PC-9 (cell line): Measurements from ENCODE around the gene SRSF3. TPM values are rescaled to one million over a fixed set of nuclear protein-coding genes. Genes with fewer than 3 reads are reported as not detected.

Source experiments
- BruUV-seq: library from RNA; stranded (reverse); fragments of 400-500 nt; replicated peaks from 2 replicates; lab custom pipeline; 2021; lab: Mats Ljungman, UMichigan
- CTCF ChIA-PET: fragments of 300-600 bp; sonication (Branson Sonifier 250); formaldehyde crosslinking; loops from one replicate; lab custom pipeline; 2022; ENCODE audit warnings: antibody characterized with exemption; lab: Charles Lee
- POLR2A ChIA-PET: fragments of 300-600 bp; sonication (Branson Sonifier 250); formaldehyde crosslinking; loops from one replicate; lab custom pipeline; 2022; ENCODE audit warnings: antibody characterized with exemption; ENCODE audit not compliant: unreplicated experiment; lab: Charles Lee
- DNase-seq, 2 experiments: peaks; one replicate each; pipeline versions ENCODE4 v3.0.0 to v3.0.0-alpha.2; 2015 to 2022; ENCODE audit warnings: mixed read lengths in 1 of 2
- H2AFZ ChIP-seq: fragments of 200-600 bp; sonication (generic); 2 replicates; pipeline ENCODE4 v1.8.1; 2017; ENCODE audit warnings: antibody characterized with exemption
- H3F3A ChIP-seq: fragments of 200-600 bp; sonication (generic); 2 replicates; pipeline ENCODE4 v1.8.1; 2017; ENCODE audit warnings: antibody characterized with exemption, mild to moderate bottlenecking, low read depth; ENCODE audit not compliant: insufficient read depth
- H3K27ac ChIP-seq: fragments of 200-600 bp; sonication (generic); 2 replicates; pipeline ENCODE4 v1.6.1; 2016; ENCODE audit warnings: mixed run types
- H3K27me3 ChIP-seq: fragments of 200-600 bp; sonication (generic); 2 replicates; pipeline ENCODE4 v1.6.1; 2016; ENCODE audit warnings: low read depth, mixed run types; ENCODE audit not compliant: insufficient read depth
- H3K36me3 ChIP-seq: fragments of 200-600 bp; sonication (generic); 2 replicates; pipeline ENCODE4 v1.6.1; 2016; ENCODE audit warnings: low read depth, mixed run types
- H3K4me1 ChIP-seq: fragments of 200-600 bp; sonication (generic); replicated peaks from 2 replicates; pipeline ENCODE4 v1.6.1; 2016; ENCODE audit warnings: mixed run types; ENCODE audit not compliant: insufficient read depth
- H3K4me2 ChIP-seq: fragments of 200-600 bp; sonication (generic); 2 replicates; pipeline ENCODE4 v1.6.1; 2017; ENCODE audit warnings: mixed run types
- H3K4me3 ChIP-seq: fragments of 200-600 bp; sonication (generic); 2 replicates; pipeline ENCODE4 v1.6.1; 2016; ENCODE audit warnings: mixed run types
- H3K79me2 ChIP-seq: fragments of 200-600 bp; sonication (generic); 2 replicates; pipeline ENCODE4 v1.6.1; 2017; ENCODE audit warnings: low read depth, mixed run types
- H3K9me2 ChIP-seq: fragments of 200-600 bp; sonication (generic); 2 replicates; pipeline ENCODE4 v1.8.1; 2017; ENCODE audit warnings: mild to moderate bottlenecking; ENCODE audit not compliant: insufficient read depth
- H3K9me3 ChIP-seq: fragments of 200-600 bp; sonication (generic); 2 replicates; pipeline ENCODE4 v1.8.1; 2016; ENCODE audit warnings: low read depth; ENCODE audit not compliant: insufficient read depth
- H4K20me1 ChIP-seq: fragments of 200-600 bp; sonication (generic); 2 replicates; pipeline ENCODE4 v1.8.1; 2017; ENCODE audit not compliant: insufficient read depth
- EZH2 ChIP-seq: fragments of 200-600 bp; sonication (generic); IDR thresholded peaks from 2 replicates; pipeline ENCODE4 v1.8.0; 2017; ENCODE audit warnings: antibody characterized with exemption, low read depth
- intact Hi-C: fragments of 100-400 bp; cut with micrococcal nuclease; formaldehyde crosslinking; loops from one replicate; pipeline ENCODE4 v1.10.0; 2022; ENCODE audit not compliant: unreplicated experiment
- total RNA-seq: library from RNA; stranded (reverse); gene quantifications from 2 replicates; pipeline ENCODE4 v1.2.3, GENCODE V29; 2021
- TF ChIP-seq, protein P1 (sequence below): fragments of 200-600 bp; sonication (generic); conservative IDR thresholded peaks from 2 replicates; pipeline ENCODE4 v1.6.1; 2017; ENCODE audit warnings: mixed run types, antibody characterized with exemption, mild to moderate bottlenecking, moderate library complexity

Gene SRSF3
- total RNA-seq, 1 experiment from 2014 or later, result 278 TPM

DNA sequence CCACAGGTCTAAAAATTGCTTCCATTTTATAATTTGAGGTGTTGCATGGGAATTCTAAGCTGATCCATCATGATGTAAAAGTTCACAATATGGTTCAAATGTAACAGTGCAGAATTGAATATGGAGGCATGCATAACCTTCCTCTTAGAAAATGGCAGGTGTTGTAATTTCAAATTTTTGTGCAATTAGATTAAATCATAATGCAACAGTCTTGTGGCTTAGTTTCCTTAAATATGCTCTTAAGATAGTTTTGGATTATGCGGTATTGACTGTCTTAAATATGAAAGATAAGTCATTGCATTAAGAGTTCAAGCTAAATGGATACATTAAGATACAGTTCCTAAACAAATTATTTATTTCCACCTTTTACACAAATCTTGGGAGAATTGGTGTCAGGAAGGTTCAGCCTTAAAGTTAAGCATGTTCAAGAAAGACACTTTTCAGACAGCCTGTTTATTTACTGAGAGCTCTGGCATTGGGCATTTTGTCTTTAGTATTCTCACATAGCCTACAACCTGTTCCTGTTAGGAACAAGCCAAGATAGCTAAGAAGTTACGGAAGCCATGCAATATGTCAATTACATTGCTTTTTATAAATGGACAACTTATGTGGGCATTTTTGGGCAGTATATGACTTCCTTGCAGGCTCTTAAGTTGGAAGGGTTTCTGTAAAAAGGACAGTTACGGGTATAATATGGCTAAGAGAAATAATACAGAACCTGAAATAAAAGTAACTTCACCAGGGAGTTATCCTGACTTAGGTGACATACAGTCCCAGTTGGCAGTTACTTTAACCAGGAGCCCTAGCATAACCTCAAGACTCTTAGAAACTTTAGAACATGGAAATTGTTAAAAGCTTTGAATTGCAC lies 9.3 kb downstream of the SRSF3 start:
- Histone ChIP-seq H3K27ac (no peak overlapping the region), H3K9me2 (no peaks in the 10 kb centered on the region), H3K27me3 (no peaks in the 10 kb centered on the region), H3K79me2 (peaks cover 77% of the 10 kb centered on the region), H3F3A (peaks cover 100% of the 10 kb centered on the region), H3K4me3 (no peak overlapping the region), H4K20me1 (peaks cover 98% of the 10 kb centered on the region), H3K36me3 (peaks cover 87% of the 10 kb centered on the region), H3K9me3 (no peaks in the 10 kb centered on the region), H3K4me2 (no peak overlapping the region), H2AFZ (no peak overlapping the region), H3K4me1 (peaks cover 36% of the 10 kb centered on the region)
- no TSS peak for BruUV-seq
- intact Hi-C loops, result no loop called here
- POLR2A ChIA-PET, result interaction anchor here (0.7 kb wide), 1 partner anchor 26 kb away, joined by 7 read pairs; no protein-coding TSS in a partner anchor
- CTCF ChIA-PET, result no interaction called here
- no peak for DNase-seq
- TF ChIP-seq, protein P1, sequence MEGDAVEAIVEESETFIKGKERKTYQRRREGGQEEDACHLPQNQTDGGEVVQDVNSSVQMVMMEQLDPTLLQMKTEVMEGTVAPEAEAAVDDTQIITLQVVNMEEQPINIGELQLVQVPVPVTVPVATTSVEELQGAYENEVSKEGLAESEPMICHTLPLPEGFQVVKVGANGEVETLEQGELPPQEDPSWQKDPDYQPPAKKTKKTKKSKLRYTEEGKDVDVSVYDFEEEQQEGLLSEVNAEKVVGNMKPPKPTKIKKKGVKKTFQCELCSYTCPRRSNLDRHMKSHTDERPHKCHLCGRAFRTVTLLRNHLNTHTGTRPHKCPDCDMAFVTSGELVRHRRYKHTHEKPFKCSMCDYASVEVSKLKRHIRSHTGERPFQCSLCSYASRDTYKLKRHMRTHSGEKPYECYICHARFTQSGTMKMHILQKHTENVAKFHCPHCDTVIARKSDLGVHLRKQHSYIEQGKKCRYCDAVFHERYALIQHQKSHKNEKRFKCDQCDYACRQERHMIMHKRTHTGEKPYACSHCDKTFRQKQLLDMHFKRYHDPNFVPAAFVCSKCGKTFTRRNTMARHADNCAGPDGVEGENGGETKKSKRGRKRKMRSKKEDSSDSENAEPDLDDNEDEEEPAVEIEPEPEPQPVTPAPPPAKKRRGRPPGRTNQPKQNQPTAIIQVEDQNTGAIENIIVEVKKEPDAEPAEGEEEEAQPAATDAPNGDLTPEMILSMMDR, result no peak
- no peak for TF ChIP-seq EZH2

DNA sequence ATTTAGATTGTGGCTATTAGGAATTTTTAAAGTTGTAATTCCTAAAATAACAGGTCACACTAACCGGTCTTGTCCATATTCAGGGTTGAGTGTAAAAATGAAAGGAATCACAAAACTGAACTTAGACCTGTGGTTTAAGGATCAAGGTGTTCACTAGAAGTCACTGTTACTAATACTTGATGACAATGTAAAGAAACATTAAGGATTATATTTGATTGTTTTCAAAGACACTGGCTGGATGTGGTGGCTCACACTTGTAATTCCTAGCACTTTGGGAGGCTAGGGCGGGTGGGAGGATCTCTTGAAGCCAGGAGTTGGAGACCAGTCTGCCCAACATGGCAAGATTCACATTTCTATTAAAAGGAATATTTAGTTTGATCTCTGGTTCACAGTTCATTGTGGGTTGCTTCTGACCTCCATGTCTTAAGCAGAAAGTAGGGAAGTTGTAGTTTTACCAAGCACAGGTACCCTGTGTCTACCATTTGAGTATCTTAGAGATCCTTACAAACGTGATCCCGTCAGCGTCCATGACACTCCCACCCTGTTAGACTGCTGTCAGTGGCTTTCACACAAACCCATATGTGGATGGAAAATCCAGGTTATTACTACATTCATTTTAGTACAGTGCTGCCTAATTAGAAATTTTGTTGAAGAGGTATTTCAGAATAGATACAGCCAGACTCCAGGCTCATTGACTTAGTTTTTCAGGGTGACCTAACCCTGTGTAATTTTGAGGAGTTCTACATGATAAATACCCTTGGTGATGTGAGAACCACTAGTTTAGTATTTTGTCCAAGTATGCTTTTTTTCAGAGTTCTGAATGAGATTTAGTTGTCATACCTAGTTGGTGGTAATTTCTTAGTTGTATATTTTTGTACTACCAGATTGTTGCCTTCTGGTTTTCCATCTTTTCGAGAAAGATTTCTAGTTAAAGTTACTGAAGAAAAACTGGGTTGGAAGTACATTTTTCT lies 10.2 kb downstream of the SRSF3 start:
- Histone ChIP-seq H3K4me1 (peaks cover 27% of the 10 kb centered on the region), H3F3A (peaks cover 100% of the 10 kb centered on the region), H3K4me3 (no peak overlapping the region), H3K27ac (peak overlapping the region; percentile 9; the same call in 1 of the 2 replicates), H4K20me1 (peaks cover 96% of the 10 kb centered on the region), H3K9me2 (no peaks in the 10 kb centered on the region), H3K27me3 (no peaks in the 10 kb centered on the region), H3K4me2 (no peak overlapping the region), H3K9me3 (no peaks in the 10 kb centered on the region), H3K36me3 (peaks cover 78% of the 10 kb centered on the region), H3K79me2 (peaks cover 67% of the 10 kb centered on the region), H2AFZ (no peak overlapping the region)
- POLR2A ChIA-PET, result no interaction called here
- no peak for DNase-seq
- TF ChIP-seq, protein P1, result no peak
- no peak for TF ChIP-seq EZH2
- CTCF ChIA-PET, result no interaction called here
- no TSS peak for BruUV-seq
- intact Hi-C loops, result no loop called here

DNA sequence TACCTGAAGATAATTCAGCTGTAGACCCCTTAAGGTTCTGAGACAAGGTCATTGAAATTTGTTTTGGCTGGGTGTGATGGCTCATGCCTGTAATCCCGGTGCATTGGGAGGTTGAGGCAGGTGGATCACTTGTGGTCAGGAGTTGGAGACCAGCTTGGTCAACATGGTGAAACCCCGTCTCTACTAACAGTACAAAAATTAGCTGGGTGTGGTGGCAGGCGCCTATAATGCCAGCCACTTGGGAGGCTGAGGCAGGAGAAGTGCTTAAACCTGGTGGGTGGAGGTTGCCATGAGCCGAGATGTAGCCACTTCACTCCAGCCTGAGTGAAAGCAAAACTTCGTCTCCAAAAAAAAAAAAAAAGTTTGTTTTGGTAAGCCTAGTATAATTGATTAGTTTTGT lies 11.0 kb downstream of the SRSF3 start:
- peaks cover 70% of the 10 kb centered on the region for H3K36me3 ChIP-seq
- intact Hi-C loops, result no loop called here
- no peaks in the 10 kb centered on the region for H3K9me3 ChIP-seq
- peak overlapping the region; percentile 9; the same call in 1 of the 2 replicates for H3K27ac ChIP-seq
- peaks cover 19% of the 10 kb centered on the region for H3K4me1 ChIP-seq
- POLR2A ChIA-PET, result no interaction called here
- TF ChIP-seq, protein P1, result no peak
- TF ChIP-seq EZH2, result no peak
- H3K4me2 ChIP-seq, result no peak overlapping the region
- BruUV-seq, result no TSS peak
- CTCF ChIA-PET, result no interaction called here
- H2AFZ ChIP-seq, result no peak overlapping the region
- peaks cover 100% of the 10 kb centered on the region for H3F3A ChIP-seq
- no peaks in the 10 kb centered on the region for H3K27me3 ChIP-seq
- H4K20me1 ChIP-seq, result peaks cover 93% of the 10 kb centered on the region
- no peak for DNase-seq
- H3K79me2 ChIP-seq, result peaks cover 60% of the 10 kb centered on the region
- H3K4me3 ChIP-seq, result no peak overlapping the region
- no peaks in the 10 kb centered on the region for H3K9me2 ChIP-seq
